ENCODE results near the gene MPDZ. TPM values are rescaled to one million over a fixed set of nuclear protein-coding genes. Genes with fewer than 3 reads are reported as not detected.

Gene MPDZ
- total and polyA plus RNA-seq, 2 of the 13 experiments (the other 11 are each of a cell fraction or from before 2014, with no cell fraction given): 12.4 to 14.7 TPM

DNA sequence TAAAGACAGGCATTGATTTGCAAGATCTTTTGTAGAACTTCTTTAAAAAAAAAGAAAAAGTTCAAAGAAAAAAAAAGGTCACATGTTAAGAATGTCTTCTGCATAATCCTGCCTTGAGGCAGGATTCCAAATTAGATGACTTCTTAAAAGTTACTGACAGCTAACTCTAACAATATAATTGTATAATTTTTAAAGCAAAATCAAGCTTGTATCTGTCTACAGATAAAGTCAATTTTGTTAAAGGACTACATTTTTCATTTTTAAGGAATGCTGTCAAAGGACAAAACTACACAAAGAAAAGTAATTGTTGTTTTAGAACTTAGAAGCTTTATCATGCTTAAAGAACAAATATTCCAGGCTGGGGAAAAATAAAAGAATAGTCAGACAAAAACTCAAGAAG lies 57.8 kb downstream of the MPDZ start (continued):
- TF ChIP-seq MLLT10 (CRISPR knock-in tag; IDR thresholded peaks at IDR 0.05) (no peak), ZNF20 (CRISPR knock-in tag; IDR thresholded peaks at IDR 0.05) (no peak), SNRNP70 (IDR thresholded peaks at IDR 0.05; ENCODE audit: low read depth, low read length) (no peak), RFX3 (CRISPR knock-in tag; IDR thresholded peaks at IDR 0.05) (no peak)

DNA sequence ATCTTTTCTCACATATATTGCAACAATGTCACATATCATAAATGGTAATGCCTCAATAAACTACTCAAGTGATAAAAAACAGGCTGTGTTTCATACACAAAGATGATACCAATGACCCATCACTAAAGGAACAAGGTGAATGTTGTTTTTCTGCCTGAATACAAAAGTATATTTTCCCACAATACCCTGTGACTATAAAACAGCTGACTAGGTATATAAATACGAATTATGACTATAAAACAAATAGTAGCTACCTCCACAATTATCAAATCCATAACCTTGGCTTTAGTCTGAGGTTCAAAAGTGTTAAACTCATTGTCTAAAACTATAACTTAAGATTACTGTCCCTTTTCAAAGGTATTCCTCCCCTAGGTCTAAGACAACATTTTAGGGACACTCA lies 58.7 kb downstream of the MPDZ start:
- intact Hi-C loops (cut with micrococcal nuclease; ENCODE audit: unreplicated experiment): no loop called here
- H3K79me2 ChIP-seq (ENCODE audit: insufficient read depth, low read length): no peaks in the 10 kb centered on the region
- H3K9ac ChIP-seq (ENCODE audit: insufficient read depth, low read depth, low read length): no peak overlapping the region
- no peak for TF ChIP-seq ZNF549 (CRISPR knock-in tag; IDR thresholded peaks at IDR 0.05)
- TF ChIP-seq, protein P1, sequence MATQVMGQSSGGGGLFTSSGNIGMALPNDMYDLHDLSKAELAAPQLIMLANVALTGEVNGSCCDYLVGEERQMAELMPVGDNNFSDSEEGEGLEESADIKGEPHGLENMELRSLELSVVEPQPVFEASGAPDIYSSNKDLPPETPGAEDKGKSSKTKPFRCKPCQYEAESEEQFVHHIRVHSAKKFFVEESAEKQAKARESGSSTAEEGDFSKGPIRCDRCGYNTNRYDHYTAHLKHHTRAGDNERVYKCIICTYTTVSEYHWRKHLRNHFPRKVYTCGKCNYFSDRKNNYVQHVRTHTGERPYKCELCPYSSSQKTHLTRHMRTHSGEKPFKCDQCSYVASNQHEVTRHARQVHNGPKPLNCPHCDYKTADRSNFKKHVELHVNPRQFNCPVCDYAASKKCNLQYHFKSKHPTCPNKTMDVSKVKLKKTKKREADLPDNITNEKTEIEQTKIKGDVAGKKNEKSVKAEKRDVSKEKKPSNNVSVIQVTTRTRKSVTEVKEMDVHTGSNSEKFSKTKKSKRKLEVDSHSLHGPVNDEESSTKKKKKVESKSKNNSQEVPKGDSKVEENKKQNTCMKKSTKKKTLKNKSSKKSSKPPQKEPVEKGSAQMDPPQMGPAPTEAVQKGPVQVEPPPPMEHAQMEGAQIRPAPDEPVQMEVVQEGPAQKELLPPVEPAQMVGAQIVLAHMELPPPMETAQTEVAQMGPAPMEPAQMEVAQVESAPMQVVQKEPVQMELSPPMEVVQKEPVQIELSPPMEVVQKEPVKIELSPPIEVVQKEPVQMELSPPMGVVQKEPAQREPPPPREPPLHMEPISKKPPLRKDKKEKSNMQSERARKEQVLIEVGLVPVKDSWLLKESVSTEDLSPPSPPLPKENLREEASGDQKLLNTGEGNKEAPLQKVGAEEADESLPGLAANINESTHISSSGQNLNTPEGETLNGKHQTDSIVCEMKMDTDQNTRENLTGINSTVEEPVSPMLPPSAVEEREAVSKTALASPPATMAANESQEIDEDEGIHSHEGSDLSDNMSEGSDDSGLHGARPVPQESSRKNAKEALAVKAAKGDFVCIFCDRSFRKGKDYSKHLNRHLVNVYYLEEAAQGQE (IDR thresholded peaks at IDR 0.05; ENCODE audit: borderline replicate concordance in 1 of 2, low read depth in 1 of 2, low read length in 2 of 2): no peak
- TF ChIP-seq ZNF768 (CRISPR knock-in tag; IDR thresholded peaks at IDR 0.05): no peak
- TF ChIP-seq, protein P2, sequence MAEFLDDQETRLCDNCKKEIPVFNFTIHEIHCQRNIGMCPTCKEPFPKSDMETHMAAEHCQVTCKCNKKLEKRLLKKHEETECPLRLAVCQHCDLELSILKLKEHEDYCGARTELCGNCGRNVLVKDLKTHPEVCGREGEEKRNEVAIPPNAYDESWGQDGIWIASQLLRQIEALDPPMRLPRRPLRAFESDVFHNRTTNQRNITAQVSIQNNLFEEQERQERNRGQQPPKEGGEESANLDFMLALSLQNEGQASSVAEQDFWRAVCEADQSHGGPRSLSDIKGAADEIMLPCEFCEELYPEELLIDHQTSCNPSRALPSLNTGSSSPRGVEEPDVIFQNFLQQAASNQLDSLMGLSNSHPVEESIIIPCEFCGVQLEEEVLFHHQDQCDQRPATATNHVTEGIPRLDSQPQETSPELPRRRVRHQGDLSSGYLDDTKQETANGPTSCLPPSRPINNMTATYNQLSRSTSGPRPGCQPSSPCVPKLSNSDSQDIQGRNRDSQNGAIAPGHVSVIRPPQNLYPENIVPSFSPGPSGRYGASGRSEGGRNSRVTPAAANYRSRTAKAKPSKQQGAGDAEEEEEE (CRISPR knock-in tag; IDR thresholded peaks at IDR 0.05; ENCODE audit: borderline replicate concordance): no peak
- peak; percentile 17 to 55; a peak in 2 of 4 replicates for TF ChIP-seq MAFK (conservative IDR thresholded peaks at IDR 0.05 in 1 of 2, IDR thresholded peaks at IDR 0.05 in 1 of 2; ENCODE audit: low read length in 2 of 2)
- TF ChIP-seq MAFF (IDR thresholded peaks at IDR 0.05; ENCODE audit: low read depth, low read length): peak; percentile 44
- no peak for TF ChIP-seq ESRRA (CRISPR knock-in tag; IDR thresholded peaks at IDR 0.05; ENCODE audit: low read depth)
- no peak for TF ChIP-seq ZNF24 (IDR thresholded peaks at IDR 0.05)
- TF ChIP-seq CREB1 (IDR thresholded peaks at IDR 0.05): no peak
- no peak for TF ChIP-seq CREB1 (CRISPR knock-in tag; IDR thresholded peaks at IDR 0.05)
- TF ChIP-seq ISL2 (CRISPR knock-in tag; IDR thresholded peaks at IDR 0.05): no peak
- TF ChIP-seq ZNF567 (CRISPR knock-in tag; IDR thresholded peaks at IDR 0.05; ENCODE audit: borderline replicate concordance): no peak
- no peak for TF ChIP-seq PHF5A (CRISPR knock-in tag; IDR thresholded peaks at IDR 0.05; ENCODE audit: low read depth, unreplicated experiment)
- FAIRE-seq (no peak), ATAC-seq (no peak), DNase-seq (ENCODE audit: low spot score) (no peak)
- no peak overlapping the region for H3K27ac ChIP-seq (ENCODE audit: extremely low read length, insufficient read depth, low read length)
- H2AFZ ChIP-seq (ENCODE audit: low read length): no peak overlapping the region
- 0 out of 5 replicates have a peak, but pooled peaks cover 0 to 3% of the 10 kb centered on the region in 2 experiments for H3K36me3 ChIP-seq (replicated peaks in 1 of 2; ENCODE audit: control insufficient read depth in 1 of 2, insufficient read depth in 2 of 2, low read length in 2 of 2)
- no TSS peak for BruUV-seq (replicated peaks)
- no peak overlapping the region for H3K4me2 ChIP-seq (ENCODE audit: low read depth, low read length)
- no peaks in the 10 kb centered on the region for H4K20me1 ChIP-seq (ENCODE audit: insufficient read depth, low read length)
- POLR2A ChIA-PET: no interaction called here
- H3K27me3 ChIP-seq (ENCODE audit: control insufficient read depth in 1 of 2, insufficient read depth in 2 of 2, low read length in 2 of 2): no peaks in the 10 kb centered on the region
- WGBS (ENCODE audit: low lambda C conversion rate): 70% methylated on average over 1 of the region's 1 CpG
- in situ Hi-C loops (cut with HindIII; ENCODE audit: extremely low pct_ligation_motif_present, low pct_unique_long_range_greater_than_20kb): no loop called here
- H3K9me3 ChIP-seq (ENCODE audit: low read length): no peaks in the 10 kb centered on the region
- H3K4me1 ChIP-seq (ENCODE audit: insufficient read depth, low read length): no peaks in the 10 kb centered on the region
- CTCF ChIA-PET (ENCODE audit: low intra/inter-chr PET ratio, low total read pairs): no interaction called here
- H3K4me3 ChIP-seq (replicated peaks in 1 of 3; ENCODE audit: insufficient read depth in 1 of 3, low read depth in 2 of 3, low read length in 3 of 3): no peak overlapping the region
